Activated CD8-positive, alpha-beta memory T cell treated with anti-CD3 and anti-CD28 coated beads, Interleukin-2, amount 50 U/mL, for 1 hour (primary cell): ENCODE results near the gene GPR157.

Experiments used
- DNase-seq: peaks from one replicate; pipeline ENCODE4 v3.0.0-alpha.2; 2020; ENCODE audit errors: extremely low read depth

GPR157 gene

DNA sequence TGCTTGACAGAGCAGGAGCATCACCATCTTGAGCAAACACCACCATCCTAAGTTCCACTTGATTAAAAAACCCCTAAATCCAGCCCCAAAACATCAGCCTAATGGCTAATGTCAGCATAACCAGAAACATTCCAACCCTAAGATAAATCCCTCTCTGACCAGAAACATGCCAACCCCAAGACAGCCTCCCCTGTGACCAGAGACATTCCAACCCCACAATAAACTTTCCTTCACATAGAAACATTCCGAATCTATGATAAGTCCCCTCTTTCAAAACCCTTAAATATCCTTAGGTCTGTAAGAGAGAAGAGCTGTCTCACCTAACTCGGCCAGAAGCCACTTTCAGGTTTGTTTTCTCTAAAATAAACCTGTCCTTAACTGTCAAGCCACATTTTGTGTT is 42.1 kb downstream of the GPR157 start:
- DNase-seq, result no peak

DNA sequence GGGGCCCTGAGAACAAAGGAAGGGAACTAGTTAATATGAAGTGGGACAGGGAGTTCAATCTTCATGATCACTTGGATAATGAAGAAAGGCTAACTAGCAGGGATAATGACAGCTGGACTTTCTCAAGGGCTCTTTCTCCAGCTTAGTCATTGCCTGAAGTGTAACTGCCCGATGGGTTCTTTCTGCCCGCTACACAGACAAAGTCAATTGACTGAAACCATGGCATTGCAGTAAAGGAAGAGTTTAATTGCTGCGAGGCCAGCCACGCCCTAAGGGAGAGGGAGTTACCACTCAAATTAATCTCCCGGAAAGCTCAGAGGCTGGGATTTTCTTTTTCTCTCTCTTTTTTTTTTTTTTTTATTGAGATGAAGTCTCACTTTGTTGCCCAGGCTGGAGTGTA is 42.9 kb downstream of the GPR157 start:
- DNase-seq, result no peak

DNA sequence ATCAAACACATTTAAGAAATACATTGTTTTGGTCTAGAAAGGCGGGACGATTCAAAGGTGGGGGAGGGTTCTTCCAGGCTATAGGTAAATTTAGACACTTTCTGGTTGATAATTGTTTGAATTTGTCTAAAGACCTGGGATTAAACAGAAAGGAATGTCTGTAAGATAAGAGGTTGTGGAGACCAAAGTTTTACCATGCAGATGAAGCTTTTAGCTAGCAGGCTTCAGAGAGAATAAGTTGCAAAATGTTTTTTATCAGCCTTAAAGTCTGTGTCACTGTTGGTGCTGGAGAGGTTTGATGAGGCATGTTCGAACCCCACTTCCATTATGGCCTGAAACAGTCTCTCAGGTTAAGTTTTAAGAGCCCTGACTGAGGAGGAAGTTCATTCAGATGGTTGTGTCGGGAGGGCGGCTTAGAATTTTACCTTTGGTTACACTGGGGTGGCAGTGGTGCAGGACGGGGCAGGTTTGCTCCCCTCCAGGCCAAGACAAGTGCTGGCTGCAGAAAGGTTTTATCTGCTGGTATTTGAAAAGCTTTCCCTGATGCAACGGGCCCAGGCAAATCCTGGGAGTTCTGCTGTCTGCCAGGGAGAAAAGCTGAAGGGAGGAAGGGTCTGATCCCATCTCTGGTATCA is 43.5 kb downstream of the GPR157 start:
- DNase-seq, result no peak

DNA sequence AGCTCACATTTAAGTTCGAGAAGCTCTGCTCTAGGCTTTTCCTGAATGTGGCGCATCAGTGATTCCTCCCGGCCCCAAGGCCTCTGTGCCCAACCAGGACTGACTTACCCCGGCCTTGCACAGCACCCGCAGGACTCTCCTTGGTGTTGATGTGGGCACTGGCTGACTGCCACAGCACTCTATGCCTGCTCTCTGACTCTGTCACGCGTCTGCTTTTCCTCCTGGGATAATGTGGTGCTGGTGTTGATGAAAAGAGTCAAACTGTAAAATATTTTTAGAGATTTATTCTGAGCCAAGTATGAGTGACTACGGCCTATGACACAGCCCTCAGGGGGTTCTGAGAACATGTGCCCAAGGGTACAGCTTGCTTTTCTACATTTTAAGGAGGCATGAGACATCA is 44.0 kb downstream of the GPR157 start:
- no peak for DNase-seq

DNA sequence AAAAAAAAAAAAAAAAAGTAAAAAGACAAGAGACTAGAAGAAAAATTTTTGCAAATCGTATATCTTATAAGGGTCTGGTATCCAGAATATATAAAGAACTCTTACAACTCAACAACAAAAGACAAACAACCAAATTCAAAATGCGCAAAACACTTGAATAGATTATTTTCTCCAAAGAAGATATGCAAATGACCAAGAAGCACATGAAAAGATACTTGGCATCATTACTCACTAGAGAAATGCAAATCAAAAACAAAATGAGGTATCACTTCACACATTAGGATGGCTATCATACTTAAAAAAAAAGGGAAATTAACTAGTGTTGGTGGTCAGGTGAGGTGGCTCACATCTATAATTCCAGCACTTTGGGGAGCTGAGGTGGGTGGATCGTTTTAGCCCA is 47.4 kb downstream of the GPR157 start:
- no peak for DNase-seq

DNA sequence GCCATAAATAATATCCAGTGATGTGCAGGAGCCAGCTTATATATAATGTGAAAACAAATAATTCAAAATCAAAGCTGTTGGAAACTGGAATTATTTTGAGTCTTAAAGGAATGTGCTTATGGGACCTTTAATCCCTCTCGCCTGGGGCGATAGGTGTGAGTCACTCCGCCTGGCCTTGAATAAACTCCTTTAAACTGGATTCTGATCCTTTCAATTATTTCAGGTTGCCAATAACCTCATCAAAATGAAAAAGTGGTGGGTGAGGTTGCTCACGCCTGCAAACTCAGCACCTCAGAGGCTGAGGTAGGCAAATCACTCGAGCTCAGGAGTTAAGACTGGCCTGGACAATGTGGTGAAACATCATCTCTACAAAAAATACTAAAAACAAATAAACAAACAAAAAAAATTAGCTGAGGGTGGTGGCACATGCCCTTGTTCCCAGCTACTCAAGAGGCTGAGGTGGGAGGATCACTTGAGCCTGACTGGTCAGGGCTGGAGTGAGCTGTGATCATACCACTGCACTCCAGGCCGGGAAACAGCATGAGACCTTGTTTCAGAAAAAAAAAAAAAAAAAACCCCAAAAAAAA is 48.1 kb downstream of the GPR157 start:
- DNase-seq, result no peak

DNA sequence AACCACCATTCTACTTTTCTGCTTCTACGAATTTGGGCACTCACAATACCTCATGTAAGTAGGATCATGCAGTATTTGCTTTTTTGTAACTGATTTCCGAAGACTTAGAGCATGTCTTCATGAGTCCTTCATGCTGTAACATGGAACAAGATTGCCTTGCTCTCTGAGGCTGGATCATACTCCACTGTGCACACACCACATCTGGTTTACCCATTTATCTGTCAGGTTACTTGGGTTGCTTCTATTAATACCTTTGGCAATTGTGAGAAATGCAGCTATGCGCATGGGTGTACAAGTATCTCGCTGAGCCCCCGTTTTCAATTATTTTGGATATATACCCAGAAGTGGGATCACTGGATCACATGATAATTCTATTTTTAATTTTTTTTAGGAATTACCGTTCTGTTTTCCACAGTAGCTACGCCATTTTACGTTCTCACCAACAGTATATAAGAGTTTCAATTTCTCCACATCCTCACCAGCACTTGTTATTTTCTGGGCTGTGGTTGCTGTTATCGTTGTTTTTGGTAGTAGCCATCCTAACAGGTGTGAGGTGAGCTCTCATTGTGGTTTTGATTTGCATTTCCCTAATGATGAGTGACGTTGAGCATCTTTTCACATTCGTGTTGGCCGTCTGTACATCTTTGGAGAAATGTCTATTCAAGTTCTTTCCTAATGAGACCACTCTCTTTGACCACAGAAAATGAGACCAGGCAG is 48.8 kb downstream of the GPR157 start:
- no peak for DNase-seq

DNA sequence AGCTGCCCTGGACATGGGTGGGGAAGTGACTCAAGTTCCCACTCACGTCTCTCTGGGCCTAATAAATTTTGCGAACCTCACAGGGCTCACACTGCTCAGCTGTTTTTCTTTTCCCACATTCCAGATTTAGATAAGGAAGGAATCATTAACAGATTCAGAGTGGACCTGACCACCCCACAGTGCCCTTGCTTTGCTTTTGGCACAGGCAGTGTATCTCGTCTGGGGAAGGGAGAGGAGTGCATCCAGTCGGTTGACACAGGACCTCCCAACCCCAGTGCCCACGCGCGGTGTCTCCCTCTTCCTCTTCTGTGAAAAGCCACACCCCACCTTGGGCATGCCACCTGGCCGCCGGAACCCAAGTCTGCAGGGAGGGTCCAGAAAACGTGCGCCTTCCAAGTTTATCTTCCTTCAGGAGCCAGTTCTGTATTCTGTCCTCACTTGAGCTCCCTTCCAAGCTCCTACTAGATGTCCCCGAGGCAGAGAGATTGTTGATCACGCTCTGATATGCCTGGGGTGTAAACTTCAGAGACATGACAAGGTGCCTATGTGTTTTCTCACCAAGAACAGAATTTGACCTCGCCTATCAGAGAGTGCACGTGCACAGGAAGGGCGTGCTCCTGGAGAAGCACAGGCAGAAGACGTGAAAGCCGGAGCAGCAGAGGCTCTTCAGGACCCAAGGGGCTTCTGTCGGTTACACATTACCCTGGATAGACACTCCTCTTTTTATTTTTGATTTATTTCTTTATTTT is 50.0 kb downstream of the GPR157 start:
- no peak for DNase-seq

DNA sequence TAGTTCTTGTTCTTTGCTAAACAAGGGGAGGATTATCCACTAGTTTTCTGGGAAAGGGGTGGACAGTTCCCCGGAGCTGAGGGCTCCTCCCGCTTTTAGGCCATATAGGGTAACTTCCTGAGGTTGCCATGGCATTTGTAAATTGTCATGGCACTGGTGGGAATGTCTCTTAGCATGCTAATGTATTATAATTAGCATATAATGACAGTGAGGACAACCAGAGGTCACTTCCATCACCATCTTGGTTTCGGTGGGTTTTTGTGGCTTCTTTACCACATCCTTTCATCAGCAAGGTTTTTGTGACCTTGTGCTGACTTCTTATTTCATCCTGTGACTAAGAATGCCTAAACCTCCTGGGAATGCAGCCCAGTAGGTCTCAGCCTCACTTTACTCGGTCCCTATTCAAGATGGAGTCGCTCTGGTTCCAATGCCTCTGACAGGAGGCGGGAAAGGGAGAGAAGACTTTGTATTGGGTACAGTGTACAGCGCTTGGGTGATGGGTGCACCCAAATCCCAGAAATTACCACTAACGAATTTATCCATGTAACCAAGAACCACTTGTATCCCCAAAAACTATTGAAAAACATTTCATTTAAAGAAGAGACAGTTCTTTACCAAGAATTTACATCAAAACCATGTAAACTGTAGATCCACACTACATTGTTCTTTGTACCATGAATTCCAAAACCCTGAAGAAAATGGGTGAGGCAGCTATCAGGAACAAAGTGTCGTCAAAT is 50.7 kb downstream of the GPR157 start:
- no peak for DNase-seq

DNA sequence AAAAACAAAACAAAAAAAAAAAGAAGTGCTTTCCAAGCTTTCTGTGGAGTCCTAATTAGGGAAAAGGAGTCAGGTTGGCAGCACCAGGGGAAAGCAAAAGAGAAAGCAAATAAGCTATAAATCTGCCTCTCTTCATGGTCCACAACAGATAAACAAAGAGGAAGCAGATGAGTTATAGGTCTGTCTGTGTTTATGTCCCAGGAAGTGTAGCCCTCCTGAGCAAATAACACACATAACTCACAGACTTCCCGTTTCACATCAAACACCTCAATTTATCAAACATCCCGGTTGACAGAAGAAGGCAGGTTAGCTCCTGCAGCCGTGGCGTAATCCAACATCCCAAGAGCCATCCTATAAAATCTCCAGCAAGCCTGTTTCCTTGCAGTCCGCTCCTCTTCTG is 53.9 kb downstream of the GPR157 start:
- DNase-seq, result no peak

DNA sequence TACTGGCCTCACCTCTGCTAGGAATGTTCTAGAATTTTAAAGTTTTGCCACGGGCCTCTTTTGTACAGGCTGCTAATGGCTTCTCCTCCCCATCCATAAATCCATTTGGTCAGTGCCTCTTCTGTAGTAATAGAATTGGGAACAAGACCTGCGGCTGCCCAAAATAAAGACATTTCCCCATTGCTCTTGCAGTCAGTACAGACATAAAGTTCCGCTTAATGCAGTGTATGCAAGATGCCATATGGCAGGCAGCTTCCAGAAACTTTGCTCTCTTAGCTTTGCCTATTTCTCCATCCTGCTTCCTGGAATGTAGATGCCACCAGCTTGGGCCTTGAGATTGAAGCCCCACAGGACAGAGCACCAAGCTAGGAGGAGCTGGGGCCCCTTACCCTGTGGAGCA is 55.8 kb downstream of the GPR157 start:
- DNase-seq, result no peak

DNA sequence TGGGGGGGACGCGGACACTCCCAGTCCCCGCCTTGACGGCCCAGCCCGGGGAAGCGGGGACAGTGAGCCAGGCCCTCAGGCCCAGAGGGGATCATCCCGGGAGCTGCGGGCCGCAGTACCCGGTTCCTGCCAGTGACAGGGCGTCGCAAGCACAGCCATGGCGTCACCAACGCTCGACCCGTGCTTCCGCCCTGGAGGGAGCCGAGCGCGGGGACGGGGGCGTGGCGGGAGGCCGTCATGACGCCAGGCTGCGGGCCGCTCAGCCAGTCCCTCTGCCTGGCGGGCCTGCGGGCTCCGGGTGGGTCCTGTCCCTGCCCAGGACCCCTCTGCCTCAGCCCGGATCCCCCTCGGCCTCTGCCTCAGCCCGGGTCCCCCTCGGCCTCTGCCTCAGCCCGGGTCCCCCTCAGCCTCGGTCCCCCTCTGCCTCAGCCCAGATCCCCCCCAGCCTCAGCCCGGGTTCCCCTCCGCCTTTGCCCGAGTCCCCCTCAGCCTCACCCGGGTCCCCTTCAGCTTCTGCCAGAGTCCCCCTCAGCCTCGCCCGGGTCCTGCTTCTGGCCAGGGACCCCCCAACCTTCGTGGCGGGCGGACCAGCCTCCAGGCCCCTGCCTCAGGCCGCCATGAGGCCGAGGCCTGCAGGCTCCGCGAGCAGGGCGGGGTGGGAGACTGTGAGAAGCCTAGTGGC is 57.2 kb downstream of the GPR157 start:
- DNase-seq, result no peak

DNA sequence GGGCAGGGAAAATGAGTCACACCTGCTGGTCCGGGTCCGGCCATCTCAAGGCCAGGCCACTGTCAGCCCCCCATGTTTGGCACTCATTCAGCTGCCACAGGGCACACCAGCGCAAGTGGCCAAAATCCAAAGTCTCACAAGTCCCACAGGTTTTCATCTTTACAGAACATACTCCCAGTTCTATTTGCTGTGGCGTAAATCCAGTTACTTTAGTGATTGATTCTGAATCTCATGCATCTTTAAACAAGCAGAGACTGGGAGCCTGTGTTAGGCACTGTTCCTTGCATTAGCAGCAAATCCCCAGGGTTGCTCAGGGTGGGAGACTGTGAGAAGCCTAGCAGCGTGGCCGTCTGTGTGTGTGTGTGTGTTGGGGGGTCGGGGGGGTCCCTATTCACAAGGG is 58.4 kb downstream of the GPR157 start:
- DNase-seq, result no peak

DNA sequence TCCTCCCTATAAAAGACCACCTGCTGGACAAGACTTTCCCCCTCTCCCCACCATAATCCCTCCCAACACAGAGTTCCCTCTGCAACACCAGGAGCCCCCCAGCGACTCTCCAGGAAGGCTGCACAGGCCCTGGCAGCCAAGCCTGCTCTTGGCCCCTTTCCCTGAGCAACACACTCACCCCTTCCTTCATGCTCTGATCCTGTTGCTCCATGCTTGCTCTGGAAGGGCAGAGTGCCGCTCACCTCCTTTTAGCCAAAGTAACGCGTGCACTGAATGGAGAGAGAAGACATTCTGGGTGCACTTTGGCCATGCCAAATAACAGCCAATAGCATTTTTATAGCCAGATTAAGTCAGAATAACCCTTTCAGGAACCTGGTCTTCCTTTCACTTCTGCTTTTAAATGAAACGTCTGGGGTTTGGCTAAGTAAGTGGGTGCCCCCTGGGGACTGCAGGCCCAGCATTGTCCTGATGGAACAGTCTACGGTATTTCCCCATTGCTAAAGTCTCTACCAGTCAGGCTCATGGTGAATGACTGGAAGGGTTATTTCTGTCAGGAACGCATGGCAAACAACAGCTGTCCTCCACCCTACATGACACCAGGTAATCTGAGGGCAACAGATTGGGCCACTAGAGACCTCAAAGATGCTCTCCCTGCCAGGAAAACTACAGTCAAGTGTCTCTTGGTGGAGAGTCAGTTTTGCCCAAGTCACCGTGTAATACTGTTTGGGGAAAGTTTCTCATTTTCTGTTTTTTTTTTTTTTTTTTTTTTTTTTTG is 59.4 kb downstream of the GPR157 start, which contains the start of gene SLC2A5:
Gene SLC2A5 (minus strand): TSS at position 310 of the 775 bp plus-strand sequence. CDS start 99 bp downstream, at position 211.
- DNase-seq, result no peak

DNA sequence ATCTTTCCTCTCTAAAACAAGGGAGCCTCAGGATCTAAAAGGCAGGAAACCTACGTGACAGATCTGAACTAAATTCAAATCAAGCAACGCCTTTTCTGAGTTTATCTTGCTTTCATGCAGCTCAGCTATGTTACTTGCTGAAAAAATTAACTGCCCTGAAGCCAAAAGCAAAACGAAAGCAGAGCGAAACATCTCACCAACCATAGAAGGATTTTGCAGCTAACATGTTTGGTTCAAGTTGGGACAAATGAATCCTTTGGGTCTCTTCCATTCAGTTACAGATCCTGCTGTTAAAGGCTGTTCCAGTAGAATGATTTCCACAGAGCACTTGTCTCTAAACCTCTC is 59.9 kb downstream of the GPR157 start:
- no peak for DNase-seq

DNA sequence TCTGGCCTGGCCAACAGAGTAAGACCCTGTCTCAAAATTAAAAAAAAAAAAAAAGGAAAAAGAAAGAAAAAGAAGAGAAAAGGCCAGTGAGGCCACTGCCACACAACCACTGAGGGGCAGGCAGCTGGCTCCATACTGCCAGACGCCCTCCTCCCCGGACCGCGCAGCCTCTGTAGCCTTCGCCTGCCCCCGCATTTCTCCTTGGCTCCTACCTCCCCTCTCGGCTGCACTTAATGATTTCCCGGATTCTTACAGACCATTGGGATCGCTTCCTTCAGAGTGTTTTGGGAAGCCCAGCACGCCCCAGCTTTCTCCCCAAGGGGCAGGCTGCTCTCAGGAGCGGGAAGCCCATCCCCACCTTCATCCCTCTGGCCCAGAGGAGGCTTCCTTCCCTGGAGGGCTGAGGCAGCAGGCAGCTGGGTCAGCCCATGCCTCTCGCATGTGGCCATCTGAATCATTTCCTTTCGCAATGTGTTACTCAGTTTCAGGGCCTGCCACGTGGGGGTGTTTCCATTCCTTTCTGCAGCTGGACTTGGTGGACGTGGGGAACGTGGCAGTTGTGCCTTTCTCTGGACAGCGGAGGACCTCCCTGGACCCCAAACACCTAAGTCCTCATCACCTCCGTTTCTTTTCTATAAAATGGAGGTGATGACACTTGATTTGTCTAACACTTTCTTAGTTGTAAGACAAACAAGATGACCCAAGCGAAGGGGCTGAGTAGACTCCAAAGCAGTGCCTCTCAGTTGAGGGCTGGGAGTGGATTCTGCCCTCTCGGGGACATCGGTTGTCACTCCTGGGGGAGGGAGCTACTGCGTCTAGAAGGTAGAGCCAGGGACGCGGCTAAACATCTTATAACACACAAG is 61.7 kb downstream of the GPR157 start:
- no peak for DNase-seq

DNA sequence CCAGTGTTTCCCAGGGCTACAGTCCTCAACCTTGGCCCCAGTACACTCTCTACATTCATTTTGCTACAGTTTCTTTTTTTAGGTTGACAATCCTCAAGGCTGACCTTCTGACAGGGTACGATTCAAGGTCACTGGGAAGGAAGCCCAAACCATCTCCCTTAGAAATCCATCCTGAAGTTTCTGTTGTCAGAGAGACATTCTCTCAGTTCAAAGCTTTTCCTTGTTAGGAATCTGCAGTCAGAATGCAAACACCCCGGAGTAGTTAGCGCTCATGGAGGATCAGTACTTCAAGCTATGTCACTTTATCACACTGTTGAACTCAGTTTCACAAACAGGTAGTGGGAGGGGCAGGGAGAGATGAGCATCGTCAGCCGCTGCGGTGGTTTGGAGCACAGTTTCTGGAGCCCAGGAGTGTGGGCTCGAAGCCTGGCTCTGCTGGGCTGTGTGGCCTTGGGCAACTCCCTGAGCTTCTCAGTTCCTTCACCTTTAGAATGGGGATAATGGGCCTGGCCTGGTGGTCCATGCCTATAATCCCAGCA is 63.6 kb downstream of the GPR157 start:
- no peak for DNase-seq

DNA sequence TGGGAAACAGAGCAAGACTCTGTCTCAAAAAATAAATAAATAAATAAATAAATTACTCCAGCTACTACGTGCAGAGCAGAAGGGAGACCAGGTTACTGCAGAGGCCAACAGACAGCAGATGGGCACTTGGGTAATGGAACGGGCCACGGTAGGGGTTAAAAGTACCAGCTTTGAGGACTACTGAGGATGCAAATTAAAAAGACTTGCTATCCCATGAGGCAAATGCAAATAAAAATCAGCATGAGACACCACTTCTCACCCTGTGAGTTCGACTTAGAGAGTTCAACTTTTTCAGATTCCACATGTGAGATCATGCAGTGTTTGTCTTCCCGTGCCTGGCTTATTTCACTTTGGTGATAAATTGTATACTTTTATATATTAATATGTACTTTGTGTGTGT is 66.1 kb downstream of the GPR157 start:
- DNase-seq, result no peak

DNA sequence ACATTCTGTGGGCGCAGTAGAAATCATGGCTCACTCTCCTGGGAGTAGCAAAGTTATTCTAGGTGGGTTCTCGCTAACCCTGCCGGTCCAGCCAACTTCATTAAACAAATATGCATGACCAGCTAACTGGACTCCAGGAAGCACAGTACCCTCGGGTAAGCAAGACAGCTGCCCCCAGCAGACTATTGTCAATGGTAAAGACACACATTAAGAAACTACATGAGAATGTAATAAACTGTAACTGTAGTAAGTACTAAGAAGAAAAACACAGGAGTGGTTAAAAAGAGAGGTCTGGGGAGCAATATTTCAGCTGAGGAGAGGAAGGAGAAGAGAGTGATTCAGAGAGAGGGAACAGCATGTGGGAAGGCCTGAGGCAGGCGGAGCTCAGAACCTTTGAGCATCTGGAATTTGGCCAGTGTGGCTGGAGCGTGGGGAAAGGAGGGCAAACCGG is 66.9 kb downstream of the GPR157 start:
- DNase-seq, result no peak
